Ishikawa (cell line): ENCODE measurements around the gene UBE2L3.

Experiments
- CEBPB ChIP-seq: IDR thresholded peaks from 2 replicates; pipeline ENCODE4 v1.6.1; 2012
- EGR1 ChIP-seq: IDR thresholded peaks from 2 replicates; pipeline ENCODE4 v1.6.1; 2012
- EP300 ChIP-seq: IDR thresholded peaks from 2 replicates; pipeline ENCODE4 v1.6.1; 2012; ENCODE audit warnings: borderline replicate concordance
- FOXM1 ChIP-seq: IDR thresholded peaks from 2 replicates; pipeline ENCODE4 v1.6.1; 2012; ENCODE audit warnings: low read depth, borderline replicate concordance
- NFIC ChIP-seq: IDR thresholded peaks from 2 replicates; pipeline ENCODE4 v1.6.1; 2012
- RAD21 ChIP-seq: IDR thresholded peaks from 2 replicates; pipeline ENCODE4 v1.6.1; 2012; ENCODE audit warnings: low read depth
- TAF1 ChIP-seq: IDR thresholded peaks from 2 replicates; pipeline ENCODE4 v1.6.1; 2012; ENCODE audit warnings: low read depth, mild to moderate bottlenecking
- YY1 ChIP-seq: IDR thresholded peaks from 2 replicates; pipeline ENCODE4 v1.6.1; 2012; ENCODE audit warnings: low read depth
- TF ChIP-seq, protein P1 (sequence below): IDR thresholded peaks from 2 replicates; pipeline ENCODE4 v1.6.1; 2012; ENCODE audit warnings: low read depth, mild to moderate bottlenecking
- TF ChIP-seq, protein P2 (sequence below): IDR thresholded peaks from 2 replicates; pipeline ENCODE4 v1.6.1; 2012
- TF ChIP-seq, protein P3 (sequence below): IDR thresholded peaks from 2 replicates; pipeline ENCODE4 v1.6.1; 2012

DNA sequence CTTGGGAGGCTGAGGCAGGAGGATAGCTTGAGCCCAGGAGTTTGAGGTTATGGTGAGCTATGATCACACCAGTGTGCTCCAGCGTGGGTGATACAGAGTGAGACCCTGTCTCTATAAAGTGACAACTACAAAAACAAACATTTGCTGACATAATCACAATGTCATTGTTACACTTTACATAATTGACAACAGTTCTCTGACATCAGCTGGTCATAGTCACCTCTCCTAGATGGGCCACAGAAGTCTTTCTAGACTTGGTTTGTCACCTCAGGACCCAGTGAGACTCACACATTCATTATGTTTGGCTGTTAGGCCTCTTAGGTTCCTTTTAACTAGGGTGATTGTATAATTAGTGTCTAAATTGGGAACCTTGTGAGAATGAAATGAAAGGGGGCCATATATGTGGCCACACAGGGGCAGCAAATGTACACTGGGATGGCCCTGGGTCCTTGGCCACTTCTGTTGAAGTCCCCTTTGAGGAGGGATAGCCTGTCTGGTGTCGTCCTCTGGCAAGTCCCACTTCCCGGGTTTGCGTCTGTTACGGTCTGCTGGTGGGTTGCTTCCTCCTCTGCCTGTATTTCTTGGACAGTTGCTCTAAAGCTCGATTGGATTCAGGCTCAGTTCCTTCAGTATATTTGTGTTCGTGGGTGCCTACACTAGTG, 92.5 kb downstream of the UBE2L3 start:
- TF ChIP-seq TAF1 (no peak), RAD21 (no peak), CEBPB (no peak), YY1 (no peak), NFIC (no peak), FOXM1 (no peak), EP300 (no peak), EGR1 (no peak)
- TF ChIP-seq, protein P1, sequence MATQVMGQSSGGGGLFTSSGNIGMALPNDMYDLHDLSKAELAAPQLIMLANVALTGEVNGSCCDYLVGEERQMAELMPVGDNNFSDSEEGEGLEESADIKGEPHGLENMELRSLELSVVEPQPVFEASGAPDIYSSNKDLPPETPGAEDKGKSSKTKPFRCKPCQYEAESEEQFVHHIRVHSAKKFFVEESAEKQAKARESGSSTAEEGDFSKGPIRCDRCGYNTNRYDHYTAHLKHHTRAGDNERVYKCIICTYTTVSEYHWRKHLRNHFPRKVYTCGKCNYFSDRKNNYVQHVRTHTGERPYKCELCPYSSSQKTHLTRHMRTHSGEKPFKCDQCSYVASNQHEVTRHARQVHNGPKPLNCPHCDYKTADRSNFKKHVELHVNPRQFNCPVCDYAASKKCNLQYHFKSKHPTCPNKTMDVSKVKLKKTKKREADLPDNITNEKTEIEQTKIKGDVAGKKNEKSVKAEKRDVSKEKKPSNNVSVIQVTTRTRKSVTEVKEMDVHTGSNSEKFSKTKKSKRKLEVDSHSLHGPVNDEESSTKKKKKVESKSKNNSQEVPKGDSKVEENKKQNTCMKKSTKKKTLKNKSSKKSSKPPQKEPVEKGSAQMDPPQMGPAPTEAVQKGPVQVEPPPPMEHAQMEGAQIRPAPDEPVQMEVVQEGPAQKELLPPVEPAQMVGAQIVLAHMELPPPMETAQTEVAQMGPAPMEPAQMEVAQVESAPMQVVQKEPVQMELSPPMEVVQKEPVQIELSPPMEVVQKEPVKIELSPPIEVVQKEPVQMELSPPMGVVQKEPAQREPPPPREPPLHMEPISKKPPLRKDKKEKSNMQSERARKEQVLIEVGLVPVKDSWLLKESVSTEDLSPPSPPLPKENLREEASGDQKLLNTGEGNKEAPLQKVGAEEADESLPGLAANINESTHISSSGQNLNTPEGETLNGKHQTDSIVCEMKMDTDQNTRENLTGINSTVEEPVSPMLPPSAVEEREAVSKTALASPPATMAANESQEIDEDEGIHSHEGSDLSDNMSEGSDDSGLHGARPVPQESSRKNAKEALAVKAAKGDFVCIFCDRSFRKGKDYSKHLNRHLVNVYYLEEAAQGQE: no peak
- TF ChIP-seq, protein P2, sequence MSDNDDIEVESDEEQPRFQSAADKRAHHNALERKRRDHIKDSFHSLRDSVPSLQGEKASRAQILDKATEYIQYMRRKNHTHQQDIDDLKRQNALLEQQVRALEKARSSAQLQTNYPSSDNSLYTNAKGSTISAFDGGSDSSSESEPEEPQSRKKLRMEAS: no peak
- TF ChIP-seq, protein P3, sequence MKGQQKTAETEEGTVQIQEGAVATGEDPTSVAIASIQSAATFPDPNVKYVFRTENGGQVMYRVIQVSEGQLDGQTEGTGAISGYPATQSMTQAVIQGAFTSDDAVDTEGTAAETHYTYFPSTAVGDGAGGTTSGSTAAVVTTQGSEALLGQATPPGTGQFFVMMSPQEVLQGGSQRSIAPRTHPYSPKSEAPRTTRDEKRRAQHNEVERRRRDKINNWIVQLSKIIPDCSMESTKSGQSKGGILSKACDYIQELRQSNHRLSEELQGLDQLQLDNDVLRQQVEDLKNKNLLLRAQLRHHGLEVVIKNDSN: no peak
